ENCODE measurements around the gene SGPL1. TPM values are rescaled to one million over a fixed set of nuclear protein-coding genes. Genes with fewer than 3 reads are reported as not detected.

SGPL1 gene
- total RNA-seq, 1 experiment from 2014 or later: 69.4 TPM

DNA sequence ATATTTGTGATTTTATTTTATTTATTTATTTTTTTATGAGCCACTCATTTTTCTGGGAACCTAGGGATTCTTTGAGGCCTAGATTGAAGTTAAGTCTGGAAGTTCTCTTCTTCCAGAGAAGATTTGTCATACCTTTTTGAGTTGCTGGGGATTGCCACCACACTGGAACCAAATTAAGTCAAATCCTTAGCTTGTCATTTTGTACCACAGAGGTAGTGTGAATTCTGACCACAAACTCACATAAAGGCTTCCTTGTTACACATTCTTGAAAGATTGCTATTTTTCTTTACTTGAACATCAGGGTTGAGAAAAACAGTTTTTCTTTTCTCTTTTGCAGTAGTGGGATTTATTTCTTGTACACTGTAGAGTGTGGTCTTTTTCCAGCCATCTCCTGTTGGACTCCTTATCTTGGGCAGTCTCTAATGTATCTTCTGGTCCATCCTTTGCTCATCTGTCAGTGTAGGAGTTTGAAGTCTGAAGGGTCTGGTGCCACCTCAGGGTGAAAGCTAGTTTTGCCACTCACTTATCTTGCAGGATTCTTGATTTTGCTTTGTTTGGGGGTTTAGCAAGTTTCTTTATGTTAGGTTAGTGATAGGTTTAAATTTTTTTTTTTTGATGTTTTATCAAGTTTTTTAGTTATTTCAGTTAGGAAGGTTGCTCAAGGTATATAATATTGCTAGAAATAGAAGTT is 47.9 kb downstream of the SGPL1 start:
- H3K4me2 ChIP-seq (ENCODE audit: low read length): no peak overlapping the region
- no peaks in the 10 kb centered on the region for H3K27me3 ChIP-seq (ENCODE audit: insufficient read depth, low read length)
- no peaks in the 10 kb centered on the region for H3K9me3 ChIP-seq (ENCODE audit: control insufficient read depth in 1 of 2, insufficient read depth in 1 of 2, low read depth in 1 of 2, low read length in 2 of 2)
- H2AFZ ChIP-seq (ENCODE audit: low read depth, low read length, poor library complexity, severe bottlenecking): no peak overlapping the region
- H3K27ac ChIP-seq (ENCODE audit: low read depth, low read length): no peak overlapping the region
- peaks cover 2 to 5% of the 10 kb centered on the region in 2 experiments; a peak in 2 of 4 replicates for H3K4me1 ChIP-seq (ENCODE audit: control insufficient read depth in 1 of 2, insufficient read depth in 2 of 2, low read length in 2 of 2)
- CTCF ChIA-PET: no interaction called here
- no peaks in the 10 kb centered on the region for H4K20me1 ChIP-seq (ENCODE audit: insufficient read depth)
- TF ChIP-seq, protein P1, sequence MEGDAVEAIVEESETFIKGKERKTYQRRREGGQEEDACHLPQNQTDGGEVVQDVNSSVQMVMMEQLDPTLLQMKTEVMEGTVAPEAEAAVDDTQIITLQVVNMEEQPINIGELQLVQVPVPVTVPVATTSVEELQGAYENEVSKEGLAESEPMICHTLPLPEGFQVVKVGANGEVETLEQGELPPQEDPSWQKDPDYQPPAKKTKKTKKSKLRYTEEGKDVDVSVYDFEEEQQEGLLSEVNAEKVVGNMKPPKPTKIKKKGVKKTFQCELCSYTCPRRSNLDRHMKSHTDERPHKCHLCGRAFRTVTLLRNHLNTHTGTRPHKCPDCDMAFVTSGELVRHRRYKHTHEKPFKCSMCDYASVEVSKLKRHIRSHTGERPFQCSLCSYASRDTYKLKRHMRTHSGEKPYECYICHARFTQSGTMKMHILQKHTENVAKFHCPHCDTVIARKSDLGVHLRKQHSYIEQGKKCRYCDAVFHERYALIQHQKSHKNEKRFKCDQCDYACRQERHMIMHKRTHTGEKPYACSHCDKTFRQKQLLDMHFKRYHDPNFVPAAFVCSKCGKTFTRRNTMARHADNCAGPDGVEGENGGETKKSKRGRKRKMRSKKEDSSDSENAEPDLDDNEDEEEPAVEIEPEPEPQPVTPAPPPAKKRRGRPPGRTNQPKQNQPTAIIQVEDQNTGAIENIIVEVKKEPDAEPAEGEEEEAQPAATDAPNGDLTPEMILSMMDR (IDR thresholded peaks at IDR 0.05 in 2 of 3, conservative IDR thresholded peaks at IDR 0.05 in 1 of 3; ENCODE audit: borderline replicate concordance in 1 of 3, insufficient read depth in 1 of 3, low read depth in 2 of 3, low read length in 2 of 3): 0 out of 6 replicates have a peak, but pooled peaks of 1 of the 3 experiments have one; percentile 5
- no peak for TF ChIP-seq POLR2A (IDR thresholded peaks at IDR 0.05; ENCODE audit: borderline replicate concordance, extremely low read depth, insufficient read depth, insufficient read length)
- BruUV-seq (replicated peaks): no TSS peak
- no peaks in the 10 kb centered on the region for H3K79me2 ChIP-seq (ENCODE audit: insufficient read depth, low read length)
- intact Hi-C loops (cut with micrococcal nuclease): no loop called here
- peaks cover 8 to 22% of the 10 kb centered on the region in 2 experiments; a peak in 3 of 4 replicates for H3K36me3 ChIP-seq (ENCODE audit: control insufficient read depth in 1 of 2, insufficient read depth in 2 of 2, low read length in 2 of 2)
- H3K9ac ChIP-seq (ENCODE audit: low read length): no peak overlapping the region
- no peaks in the 10 kb centered on the region for H3K9me2 ChIP-seq (ENCODE audit: insufficient read depth)
- ATAC-seq: no peak
- H3K4me3 ChIP-seq (replicated peaks in 1 of 2; ENCODE audit: low read depth in 1 of 2, low read length in 2 of 2): no peak overlapping the region
- RAD21 ChIA-PET (ENCODE audit: low non-redundant PET in 1 of 2, low total read pairs in 2 of 2, uncharacterized antibody in 2 of 2, unreplicated experiment in 2 of 2): no interaction called here
- DNase-seq (ENCODE audit: low read depth, low spot score): no peak
- POLR2A ChIA-PET: no interaction called here

DNA sequence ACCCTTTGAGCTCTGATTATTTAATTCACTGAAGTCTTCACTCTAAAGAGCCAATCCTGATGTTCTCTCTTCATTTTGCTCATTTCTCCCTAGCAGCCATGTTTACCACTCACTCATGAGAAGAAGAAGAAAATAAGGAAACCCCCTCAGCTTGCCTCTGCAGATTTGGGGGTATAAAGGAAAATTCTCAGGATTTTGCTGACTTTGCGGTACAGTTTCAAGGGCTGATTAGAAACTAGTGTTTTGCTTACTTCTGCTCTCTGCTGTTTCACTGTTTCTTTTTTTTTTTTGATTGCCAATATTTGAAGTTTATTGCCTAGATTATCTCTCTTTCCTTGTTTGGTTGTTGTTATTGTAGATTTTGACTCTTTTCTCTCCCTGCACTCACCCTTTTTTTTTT is 49.2 kb downstream of the SGPL1 start:
- CTCF ChIA-PET: no interaction called here
- no peak overlapping the region for H3K27ac ChIP-seq (ENCODE audit: low read depth, low read length)

More for the DNA sequence above, 49.2 kb downstream of the SGPL1 start:
- no TSS peak for BruUV-seq (replicated peaks)
- Histone ChIP-seq H4K20me1 (ENCODE audit: insufficient read depth) (no peaks in the 10 kb centered on the region), H3K9me3 (ENCODE audit: control insufficient read depth in 1 of 2, insufficient read depth in 1 of 2, low read depth in 1 of 2, low read length in 2 of 2) (no peaks in the 10 kb centered on the region), H3K4me2 (ENCODE audit: low read length) (no peak overlapping the region), H3K4me3 (replicated peaks in 1 of 2; ENCODE audit: low read depth in 1 of 2, low read length in 2 of 2) (no peak overlapping the region), H3K79me2 (ENCODE audit: insufficient read depth, low read length) (no peaks in the 10 kb centered on the region), H2AFZ (ENCODE audit: low read depth, low read length, poor library complexity, severe bottlenecking) (no peak overlapping the region), H3K9me2 (ENCODE audit: insufficient read depth) (no peaks in the 10 kb centered on the region), H3K27me3 (ENCODE audit: insufficient read depth, low read length) (no peaks in the 10 kb centered on the region), H3K9ac (ENCODE audit: low read length) (no peak overlapping the region), H3K4me1 (ENCODE audit: control insufficient read depth in 1 of 2, insufficient read depth in 2 of 2, low read length in 2 of 2) (peaks cover 2 to 5% of the 10 kb centered on the region in 2 experiments; a peak in 2 of 4 replicates), H3K36me3 (ENCODE audit: control insufficient read depth in 1 of 2, insufficient read depth in 2 of 2, low read length in 2 of 2) (peaks cover 10 to 12% of the 10 kb centered on the region in 2 experiments; a peak in 3 of 4 replicates)
- TF ChIP-seq RAD21 (IDR thresholded peaks at IDR 0.05; ENCODE audit: low read depth): no peak
- no peak for TF ChIP-seq MAX (IDR thresholded peaks at IDR 0.05)
- TF ChIP-seq CEBPB (IDR thresholded peaks at IDR 0.05; ENCODE audit: low read depth): no peak
- TF ChIP-seq JUND (IDR thresholded peaks at IDR 0.05): no peak
- no peak for TF ChIP-seq EGR1 (IDR thresholded peaks at IDR 0.05; ENCODE audit: low read depth)
- TF ChIP-seq ZFX (IDR thresholded peaks at IDR 0.05): no peak
- no peak for TF ChIP-seq SP1 (IDR thresholded peaks at IDR 0.05; ENCODE audit: low read depth)
- ATAC-seq: no peak
- intact Hi-C loops (cut with micrococcal nuclease): no loop called here
- ChIA-PET POLR2A (no interaction called here), RAD21 (ENCODE audit: low non-redundant PET in 1 of 2, low total read pairs in 2 of 2, uncharacterized antibody in 2 of 2, unreplicated experiment in 2 of 2) (no interaction called here)
- no peak for DNase-seq (ENCODE audit: low read depth, low spot score)

Measured in HCT116 (cell line).